HG03060 (cell line): ENCODE data around the gene SCFD2.

ENCODE experiments used
- ATAC-seq: cut with Tn5 transposase; IDR thresholded peaks from one replicate; pipeline ENCODE4 v1.9.1; 2021; ENCODE audit warnings: low read depth, moderate number of reproducible peaks; ENCODE audit not compliant: unreplicated experiment

SCFD2 gene

DNA sequence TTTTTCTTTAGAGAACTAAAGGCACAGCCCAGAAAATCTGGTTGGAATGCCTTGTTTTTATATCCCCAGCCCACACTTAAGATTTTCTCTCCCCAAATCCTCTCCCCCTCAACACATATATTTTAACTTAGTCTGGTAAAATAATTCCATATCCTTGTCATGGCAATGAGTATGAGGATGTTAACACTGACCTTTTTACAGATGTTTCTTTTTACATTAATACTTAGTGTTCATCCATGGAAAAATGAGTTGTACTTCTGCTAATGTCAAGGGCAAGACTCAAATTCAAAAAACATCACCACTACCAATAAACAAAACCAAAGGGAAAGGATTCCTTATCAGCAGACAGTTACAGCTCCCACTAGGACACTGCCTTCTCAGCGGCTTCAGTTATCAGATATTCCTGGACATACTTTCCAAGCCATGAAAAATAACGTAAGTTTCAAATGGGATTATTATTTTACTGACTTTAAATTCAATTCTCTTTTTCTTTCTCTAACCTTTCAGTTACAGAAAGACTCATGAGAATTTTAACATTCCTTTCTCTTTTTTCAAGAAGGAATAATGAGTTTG, 420.4 kb downstream of the SCFD2 start:
- ATAC-seq: no peak

DNA sequence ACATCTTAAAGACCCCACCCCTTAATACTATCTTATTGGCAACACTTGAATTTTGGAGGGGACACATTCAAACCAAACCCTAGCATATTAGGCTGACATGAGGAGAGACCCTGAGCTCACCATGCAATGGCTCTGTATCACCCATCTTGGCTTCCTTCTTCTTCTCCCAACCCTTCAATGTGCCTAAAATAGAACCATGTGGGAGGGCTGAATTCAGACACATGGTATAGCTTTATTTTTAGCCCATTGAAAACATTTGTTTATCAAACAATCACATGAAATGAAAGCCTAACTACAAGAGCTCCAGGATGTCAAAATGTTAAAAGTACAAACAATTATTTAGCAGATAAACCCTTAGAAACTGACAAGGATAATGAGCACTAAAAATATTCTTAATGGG, 422.2 kb downstream of the SCFD2 start:
- no peak for ATAC-seq

DNA sequence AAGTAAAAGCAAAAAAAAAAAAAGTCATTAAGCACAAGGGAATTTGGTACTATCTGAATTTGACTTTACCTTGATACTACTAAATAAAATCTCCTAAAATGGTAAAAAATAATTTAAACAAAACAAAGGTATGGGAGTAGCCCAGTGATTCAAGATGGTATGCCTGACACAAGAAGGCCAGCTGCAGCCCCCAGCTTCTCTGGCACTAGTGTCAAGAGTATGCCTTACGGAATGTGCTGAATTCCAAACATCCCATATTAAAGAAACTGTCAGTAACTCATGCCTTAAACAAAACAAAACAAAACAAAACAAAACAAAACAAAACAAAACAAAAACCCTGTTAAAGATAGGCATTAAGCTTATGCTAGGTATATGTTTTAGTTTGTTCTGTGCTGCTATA, 422.9 kb downstream of the SCFD2 start:
- no peak for ATAC-seq

DNA sequence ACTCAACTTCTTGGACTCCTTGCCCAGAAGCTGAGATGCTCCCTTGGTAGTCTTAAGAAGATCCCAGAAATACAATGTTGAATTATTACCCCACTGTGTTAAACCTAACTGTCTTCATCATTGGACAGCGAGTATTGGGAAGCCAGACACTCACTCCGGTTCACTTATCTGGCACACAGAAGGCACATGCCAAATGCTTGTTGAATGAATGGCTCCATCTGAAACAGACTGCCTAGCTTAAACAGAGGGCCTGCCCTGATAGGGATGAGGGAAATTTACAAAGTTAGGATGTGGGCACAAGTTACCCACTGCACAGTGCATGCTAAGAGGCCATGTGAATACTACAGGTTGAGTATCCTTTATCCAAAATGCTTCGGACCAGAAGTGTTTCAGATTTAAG, 424.4 kb downstream of the SCFD2 start:
- ATAC-seq: no peak

- ATAC-seq: no peak
Measured at GRCh38 chr4:52939739-52940138, 426.1 kb downstream of the SCFD2 start.

GRCh38 chr4:52939325-52939724, 426.5 kb downstream of the SCFD2 start:
- no peak for ATAC-seq

GRCh38 chr4:52937829-52938228, 428.0 kb downstream of the SCFD2 start:
- ATAC-seq: no peak

GRCh38 chr4:52936729-52937128, 429.1 kb downstream of the SCFD2 start:
- no peak for ATAC-seq

DNA sequence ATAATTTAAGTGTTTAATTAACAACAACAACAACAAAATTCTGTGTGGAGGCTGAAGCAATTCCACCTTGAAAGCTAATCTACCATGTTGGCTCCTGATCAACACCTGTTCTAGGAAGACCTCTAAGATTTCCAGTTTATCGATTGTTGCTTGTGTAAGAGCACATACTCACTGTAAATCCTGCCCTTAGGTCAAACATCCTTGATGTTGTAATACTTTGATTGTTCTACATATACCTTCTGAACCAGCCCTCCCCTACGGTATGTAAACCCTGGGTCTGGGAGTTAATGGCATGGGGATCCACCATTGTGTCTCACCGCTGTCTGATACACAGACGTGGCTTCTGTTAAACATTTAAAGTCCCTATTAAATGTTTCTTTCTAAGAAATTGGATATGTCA, 430.5 kb downstream of the SCFD2 start:
- ATAC-seq: no peak

DNA sequence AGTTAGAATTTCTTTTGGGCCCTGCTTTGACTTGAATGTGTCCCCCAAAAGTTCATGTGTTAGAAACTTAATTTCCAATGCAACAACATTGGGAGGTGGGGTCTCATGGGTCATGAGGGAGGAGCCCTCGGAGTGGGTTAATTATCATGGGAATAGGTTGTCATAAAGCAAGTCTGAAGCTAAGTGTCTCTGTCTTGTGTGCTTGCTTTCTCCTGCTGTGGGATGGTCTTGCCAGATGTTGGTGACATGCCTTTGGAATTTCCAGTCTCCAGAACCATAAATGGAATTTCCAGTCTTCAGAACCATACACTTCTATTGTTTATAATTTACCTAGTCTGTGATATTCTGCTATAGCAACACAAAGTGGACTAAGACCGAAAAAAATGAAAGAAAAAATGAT, 432.1 kb downstream of the SCFD2 start:
- ATAC-seq: no peak

DNA sequence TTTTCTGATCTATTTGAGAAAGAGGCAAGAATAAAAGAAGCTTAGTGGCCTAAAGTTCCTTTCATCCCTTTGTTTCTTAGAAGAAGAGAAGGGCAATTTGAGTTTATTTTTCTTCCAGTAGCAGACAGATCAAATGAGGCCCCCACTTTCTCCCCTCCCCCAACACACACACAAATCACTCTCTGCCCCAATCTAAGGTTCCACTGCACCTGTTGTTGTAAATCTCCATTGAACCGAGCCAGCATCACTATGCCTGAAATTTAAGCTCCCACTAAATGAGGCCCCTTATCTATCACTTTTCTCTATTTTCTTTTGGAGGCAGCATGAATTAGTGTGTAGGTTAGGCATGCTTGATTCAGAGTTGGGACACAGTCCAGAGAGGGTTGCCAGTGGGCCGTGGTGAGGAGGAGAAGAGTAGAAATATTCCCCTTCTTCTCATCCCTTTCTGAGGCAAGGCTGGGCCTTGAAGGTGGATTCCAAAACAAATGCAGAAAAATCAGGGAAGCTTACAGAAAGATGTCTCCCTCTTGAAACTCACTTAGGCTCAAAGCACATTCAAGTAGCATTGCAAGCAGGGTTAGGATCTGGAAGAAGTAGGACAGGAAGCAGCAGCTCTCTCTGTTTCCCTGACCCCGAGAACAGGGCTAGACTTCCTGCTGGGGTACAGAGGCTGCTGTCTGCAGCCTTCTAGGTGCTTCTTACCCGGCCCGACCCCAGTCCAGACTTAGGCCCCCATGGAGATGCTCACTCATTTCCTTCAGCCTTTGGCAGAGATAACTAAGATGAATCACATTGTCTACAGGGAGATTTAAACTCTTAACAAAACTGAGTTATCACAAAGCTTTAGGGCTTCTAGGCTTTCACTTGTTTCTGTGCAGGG, 433.0 kb downstream of the SCFD2 start:
- no peak for ATAC-seq

- ATAC-seq: no peak
Measured at GRCh38 chr4:52931243-52931642, 434.6 kb downstream of the SCFD2 start.

DNA sequence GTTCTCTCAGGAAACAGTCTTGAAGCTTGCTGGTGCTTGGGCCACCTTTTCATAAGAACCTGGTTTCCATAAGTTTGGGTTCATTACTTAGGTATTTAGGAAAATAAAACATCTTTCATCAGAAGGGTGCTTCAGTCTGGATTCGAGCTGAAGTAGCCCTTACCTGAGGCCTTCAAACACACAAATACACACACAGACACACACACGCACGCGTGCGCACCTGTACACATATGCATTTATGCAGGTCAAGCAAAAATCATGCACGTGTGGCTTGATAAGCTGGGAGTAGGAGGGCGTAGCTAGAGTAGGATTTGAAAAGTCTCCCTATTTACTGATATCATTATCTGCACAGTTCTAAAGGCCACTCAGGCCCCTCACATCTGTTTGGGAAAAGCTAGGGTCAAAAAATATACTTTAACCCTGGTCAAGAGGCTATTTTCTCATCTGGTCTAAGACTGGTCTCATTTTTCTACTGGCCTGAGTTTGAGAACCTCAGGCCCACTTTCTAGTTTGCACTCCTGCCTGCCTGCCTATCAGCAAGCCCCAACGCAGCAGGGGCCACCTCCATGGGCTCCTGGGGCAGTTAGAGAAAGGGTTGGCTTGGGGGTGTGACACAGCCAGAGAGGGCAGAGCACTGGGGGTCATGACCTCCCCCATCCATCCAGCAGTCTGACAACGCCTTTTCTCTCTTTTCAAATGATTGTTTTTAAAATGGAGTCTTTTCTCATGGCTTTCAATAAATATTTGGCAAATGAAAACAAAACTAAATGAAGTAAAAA, 439.5 kb downstream of the SCFD2 start:
- no peak for ATAC-seq

DNA sequence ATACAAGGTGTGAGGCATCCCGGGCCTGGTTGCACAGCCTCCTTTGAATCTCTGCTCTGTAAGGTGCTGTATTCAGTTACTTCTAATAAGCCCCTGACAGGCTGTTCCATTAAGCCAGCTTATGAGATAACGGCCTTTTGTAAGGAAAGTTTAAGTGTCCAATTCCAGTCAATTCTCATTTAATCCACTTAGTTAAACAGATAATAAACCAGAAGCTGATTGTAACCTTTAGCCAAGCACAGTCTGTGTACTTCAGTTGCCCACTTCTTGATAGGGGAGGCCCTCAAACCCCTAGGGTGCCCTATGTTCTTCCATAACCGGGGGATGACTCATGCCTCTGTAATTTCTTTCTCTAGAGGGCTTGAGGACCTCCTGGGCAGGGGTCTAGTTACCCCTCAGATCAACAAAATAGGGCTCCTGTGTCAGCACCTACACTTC, 440.3 kb downstream of the SCFD2 start:
- ATAC-seq: no peak

- no peak for ATAC-seq
Measured at GRCh38 chr4:52919461-52919860, 446.4 kb downstream of the SCFD2 start.

DNA sequence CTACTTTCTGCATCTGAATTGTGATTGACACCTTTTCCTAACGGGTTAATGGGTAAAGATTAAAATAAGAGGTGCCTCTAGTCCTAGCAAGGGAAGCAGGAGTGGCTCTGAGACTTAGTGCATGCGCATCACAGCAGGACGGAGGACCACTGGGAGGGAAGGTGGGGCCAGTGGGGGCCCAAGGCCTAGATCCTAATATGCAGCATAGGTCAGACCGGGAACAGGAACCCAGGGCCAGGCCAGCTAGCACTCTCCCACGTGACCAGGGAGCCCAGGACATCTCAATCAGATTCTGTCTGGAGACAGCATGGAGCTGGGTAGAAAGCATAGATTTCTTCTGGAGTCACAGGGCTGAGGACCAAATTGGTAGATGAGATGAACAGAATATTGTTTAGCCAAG, 448.0 kb downstream of the SCFD2 start:
- ATAC-seq: no peak

DNA sequence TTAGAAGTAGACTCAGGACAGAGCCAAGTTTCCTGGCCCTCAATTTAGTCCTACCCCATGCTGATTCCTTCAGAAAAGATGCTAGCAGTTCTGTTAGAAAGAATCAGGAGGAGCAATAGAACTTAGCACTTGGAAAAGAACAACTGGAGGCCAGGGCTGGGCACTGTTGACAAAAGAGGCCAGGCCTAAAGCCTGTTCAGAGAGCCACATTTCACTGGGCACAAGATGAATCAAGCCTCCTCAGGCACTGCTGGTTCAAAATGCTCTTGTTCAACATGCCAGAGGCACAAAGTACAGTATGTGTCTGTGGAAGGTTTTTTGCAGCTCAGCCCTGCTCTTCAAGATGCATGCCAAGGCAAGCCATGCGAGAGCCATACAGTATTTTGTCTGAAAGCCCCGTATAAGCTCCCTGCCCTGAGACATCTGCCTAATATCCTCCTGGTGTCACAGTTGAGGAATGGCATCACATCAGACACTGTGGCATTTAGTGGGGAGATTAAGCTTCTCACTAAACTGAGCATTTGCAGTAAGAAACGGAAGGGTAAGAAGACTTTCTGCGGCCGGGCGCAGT, 450.0 kb downstream of the SCFD2 start:
- no peak for ATAC-seq

GRCh38 chr4:52915191-52915590, 450.7 kb downstream of the SCFD2 start:
- ATAC-seq: no peak

DNA sequence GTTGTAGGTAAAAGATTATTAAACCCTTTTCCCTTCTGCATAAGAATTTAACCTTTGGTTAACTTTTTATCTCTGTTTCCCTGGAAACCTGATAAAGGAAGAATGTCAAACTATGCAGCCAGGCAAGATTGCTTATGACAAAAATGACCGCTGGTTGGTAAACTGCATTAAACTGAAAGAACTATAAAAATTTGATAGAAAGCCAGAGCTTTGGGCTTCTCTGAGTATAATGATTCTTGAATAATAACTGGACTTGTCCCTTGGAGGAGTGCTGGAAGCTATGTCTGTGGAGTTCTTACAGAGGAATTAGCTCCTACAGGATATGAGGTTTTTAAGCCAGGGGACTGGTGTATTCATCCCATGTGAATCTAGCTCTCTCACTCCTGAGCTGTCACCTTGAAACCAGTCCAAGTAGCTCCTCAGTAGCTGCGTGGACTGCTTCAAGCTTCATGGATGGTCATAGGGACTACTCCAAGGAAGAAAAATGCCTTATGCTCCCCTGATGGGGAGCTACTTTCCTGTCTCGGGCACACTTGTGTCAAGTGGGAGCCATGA, 451.7 kb downstream of the SCFD2 start:
- ATAC-seq: no peak

DNA sequence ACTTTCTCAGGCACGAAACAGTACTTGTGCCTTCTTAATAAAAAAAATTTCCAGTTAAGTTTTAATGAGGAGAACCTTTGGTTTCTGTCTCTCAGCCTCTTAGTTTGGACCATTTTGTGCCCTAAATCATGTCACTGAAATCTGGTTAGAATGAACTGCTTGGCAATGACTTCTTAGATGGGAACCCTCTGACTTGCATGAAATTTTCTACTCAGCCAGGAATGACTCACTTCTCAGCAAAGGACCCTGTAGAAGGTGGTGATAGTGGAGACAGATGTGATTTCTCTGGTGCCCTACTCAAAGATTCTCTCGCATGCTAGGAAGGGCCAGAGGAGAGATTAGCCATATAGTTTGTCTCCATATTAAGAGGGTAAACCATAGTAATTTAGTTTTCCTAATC, 453.3 kb downstream of the SCFD2 start:
- no peak for ATAC-seq
